HL-60 (cell line): ENCODE results near the gene FAM53B.

Experiments
- CTCF ChIP-seq: IDR thresholded peaks from one replicate; pipeline ENCODE4 v1.5.1; 2011; ENCODE audit warnings: low read length, control low read depth, inconsistent platforms; ENCODE audit not compliant: insufficient read depth
- GABPA ChIP-seq: IDR thresholded peaks from 2 replicates; pipeline ENCODE4 v1.6.1; 2012; ENCODE audit warnings: low read depth
- POLR2AphosphoS5 ChIP-seq: IDR thresholded peaks from 2 replicates; pipeline ENCODE4 v1.6.1; 2012; ENCODE audit warnings: low read depth

GRCh38 chr10:124661660-124662180, 82.5 kb downstream of the FAM53B start:
- no peak for TF ChIP-seq POLR2AphosphoS5
- no peak for TF ChIP-seq CTCF
- no peak for TF ChIP-seq GABPA
